Measurements from ENCODE around the gene ETNK2. TPM values are rescaled to one million over a fixed set of nuclear protein-coding genes. Genes with fewer than 3 reads are reported as not detected.

Gene ETNK2
- total and polyA plus RNA-seq, 2 of the 13 experiments (the other 11 are each of a cell fraction or from before 2014, with no cell fraction given) = 15.5 to 42.8 TPM

- TF ChIP-seq, protein P1, sequence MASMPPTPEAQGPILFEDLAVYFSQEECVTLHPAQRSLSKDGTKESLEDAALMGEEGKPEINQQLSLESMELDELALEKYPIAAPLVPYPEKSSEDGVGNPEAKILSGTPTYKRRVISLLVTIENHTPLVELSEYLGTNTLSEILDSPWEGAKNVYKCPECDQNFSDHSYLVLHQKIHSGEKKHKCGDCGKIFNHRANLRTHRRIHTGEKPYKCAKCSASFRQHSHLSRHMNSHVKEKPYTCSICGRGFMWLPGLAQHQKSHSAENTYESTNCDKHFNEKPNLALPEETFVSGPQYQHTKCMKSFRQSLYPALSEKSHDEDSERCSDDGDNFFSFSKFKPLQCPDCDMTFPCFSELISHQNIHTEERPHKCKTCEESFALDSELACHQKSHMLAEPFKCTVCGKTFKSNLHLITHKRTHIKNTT (CRISPR knock-in tag; IDR thresholded peaks at IDR 0.05) = no peak
- TF ChIP-seq IKZF1 (IDR thresholded peaks at IDR 0.05) = no peak
- TF ChIP-seq, protein P2, sequence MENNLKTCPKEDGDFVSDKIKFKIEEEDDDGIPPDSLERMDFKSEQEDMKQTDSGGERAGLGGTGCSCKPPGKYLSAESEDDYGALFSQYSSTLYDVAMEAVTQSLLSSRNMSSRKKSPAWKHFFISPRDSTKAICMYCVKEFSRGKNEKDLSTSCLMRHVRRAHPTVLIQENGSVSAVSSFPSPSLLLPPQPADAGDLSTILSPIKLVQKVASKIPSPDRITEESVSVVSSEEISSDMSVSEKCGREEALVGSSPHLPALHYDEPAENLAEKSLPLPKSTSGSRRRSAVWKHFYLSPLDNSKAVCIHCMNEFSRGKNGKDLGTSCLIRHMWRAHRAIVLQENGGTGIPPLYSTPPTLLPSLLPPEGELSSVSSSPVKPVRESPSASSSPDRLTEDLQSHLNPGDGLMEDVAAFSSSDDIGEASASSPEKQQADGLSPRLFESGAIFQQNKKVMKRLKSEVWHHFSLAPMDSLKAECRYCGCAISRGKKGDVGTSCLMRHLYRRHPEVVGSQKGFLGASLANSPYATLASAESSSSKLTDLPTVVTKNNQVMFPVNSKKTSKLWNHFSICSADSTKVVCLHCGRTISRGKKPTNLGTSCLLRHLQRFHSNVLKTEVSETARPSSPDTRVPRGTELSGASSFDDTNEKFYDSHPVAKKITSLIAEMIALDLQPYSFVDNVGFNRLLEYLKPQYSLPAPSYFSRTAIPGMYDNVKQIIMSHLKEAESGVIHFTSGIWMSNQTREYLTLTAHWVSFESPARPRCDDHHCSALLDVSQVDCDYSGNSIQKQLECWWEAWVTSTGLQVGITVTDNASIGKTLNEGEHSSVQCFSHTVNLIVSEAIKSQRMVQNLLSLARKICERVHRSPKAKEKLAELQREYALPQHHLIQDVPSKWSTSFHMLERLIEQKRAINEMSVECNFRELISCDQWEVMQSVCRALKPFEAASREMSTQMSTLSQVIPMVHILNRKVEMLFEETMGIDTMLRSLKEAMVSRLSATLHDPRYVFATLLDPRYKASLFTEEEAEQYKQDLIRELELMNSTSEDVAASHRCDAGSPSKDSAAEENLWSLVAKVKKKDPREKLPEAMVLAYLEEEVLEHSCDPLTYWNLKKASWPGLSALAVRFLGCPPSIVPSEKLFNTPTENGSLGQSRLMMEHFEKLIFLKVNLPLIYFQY (CRISPR knock-in tag; IDR thresholded peaks at IDR 0.05; ENCODE audit: borderline replicate concordance) = peak; percentile 84
- TF ChIP-seq ZBTB39 (CRISPR knock-in tag; IDR thresholded peaks at IDR 0.05) = peak; percentile 97
- TF ChIP-seq REXO4 (CRISPR knock-in tag; IDR thresholded peaks at IDR 0.05; ENCODE audit: borderline replicate concordance) = no peak
- TF ChIP-seq E2F2 (CRISPR knock-in tag; IDR thresholded peaks at IDR 0.05; ENCODE audit: borderline replicate concordance) = no peak
- TF ChIP-seq TAF1 (CRISPR knock-in tag; IDR thresholded peaks at IDR 0.05) = no peak
- peak; percentile 40 for TF ChIP-seq TBL1XR1 (IDR thresholded peaks at IDR 0.05; ENCODE audit: borderline replicate concordance, low read length, partially characterized antibody)
- peak; percentile 80 for TF ChIP-seq MED1 (CRISPR knock-in tag; IDR thresholded peaks at IDR 0.05)
- no peak for TF ChIP-seq NFKB2 (CRISPR knock-in tag; IDR thresholded peaks at IDR 0.05; ENCODE audit: borderline replicate concordance)
- TF ChIP-seq XBP1 (CRISPR knock-in tag; IDR thresholded peaks at IDR 0.05) = no peak
- no peak for TF ChIP-seq ZNF333 (CRISPR knock-in tag; IDR thresholded peaks at IDR 0.05; ENCODE audit: borderline replicate concordance)
- TF ChIP-seq RCOR2 (CRISPR knock-in tag; IDR thresholded peaks at IDR 0.05) = peak; percentile 93
- no peak for TF ChIP-seq SNAPC4 (CRISPR knock-in tag; IDR thresholded peaks at IDR 0.05)
These were observed 6.8 kb downstream of the ETNK2 start (continued) for GRCh38 chr1:204145033-204145504.
